ENCODE results near the gene PRKAR1B.

Gene PRKAR1B

GRCh38 chr7:510782-511281, 216.2 kb downstream of the PRKAR1B start:
- DNase-seq (ENCODE audit: low read depth in 2 of 2), result no peak

- DNase-seq (ENCODE audit: low read depth in 2 of 2), result no peak
Observed at GRCh38 chr7:510131-510481, 217.0 kb downstream of the PRKAR1B start.

DNA sequence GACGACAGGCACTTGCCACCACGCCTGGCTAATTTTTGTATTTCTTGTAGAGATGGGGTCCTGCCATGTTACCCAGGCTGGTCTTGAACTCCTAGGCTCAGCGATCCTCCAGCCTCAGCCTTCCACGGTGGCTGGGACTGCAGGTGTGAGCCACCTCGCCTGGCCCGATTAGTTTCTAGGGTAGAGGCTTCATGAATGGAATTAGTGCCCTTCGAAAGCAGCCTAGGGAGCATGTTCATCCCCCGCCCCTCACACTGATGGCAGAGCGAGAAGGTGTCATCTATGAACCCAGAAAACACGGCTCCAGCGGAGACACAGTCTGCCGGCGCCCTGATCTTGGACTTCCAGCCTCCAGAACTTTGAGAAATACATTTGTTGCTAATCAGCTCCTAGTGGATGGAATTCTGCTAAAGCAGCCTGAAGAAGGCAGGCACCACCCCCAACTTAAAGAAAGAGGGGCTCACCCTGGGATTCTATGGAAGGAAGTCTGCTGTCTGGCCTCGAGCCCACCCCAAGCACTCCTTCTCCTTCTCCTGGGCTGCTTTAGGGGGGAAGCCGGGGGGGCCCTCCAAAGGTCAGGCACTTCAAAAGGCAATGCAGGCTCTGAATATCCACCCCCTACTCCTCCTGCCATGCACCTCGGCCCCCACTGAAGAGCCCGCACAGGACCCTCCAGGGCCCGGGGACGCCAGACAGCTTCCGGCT, 217.5 kb downstream of the PRKAR1B start:
- no peak for DNase-seq (ENCODE audit: low read depth in 2 of 2)

DNA sequence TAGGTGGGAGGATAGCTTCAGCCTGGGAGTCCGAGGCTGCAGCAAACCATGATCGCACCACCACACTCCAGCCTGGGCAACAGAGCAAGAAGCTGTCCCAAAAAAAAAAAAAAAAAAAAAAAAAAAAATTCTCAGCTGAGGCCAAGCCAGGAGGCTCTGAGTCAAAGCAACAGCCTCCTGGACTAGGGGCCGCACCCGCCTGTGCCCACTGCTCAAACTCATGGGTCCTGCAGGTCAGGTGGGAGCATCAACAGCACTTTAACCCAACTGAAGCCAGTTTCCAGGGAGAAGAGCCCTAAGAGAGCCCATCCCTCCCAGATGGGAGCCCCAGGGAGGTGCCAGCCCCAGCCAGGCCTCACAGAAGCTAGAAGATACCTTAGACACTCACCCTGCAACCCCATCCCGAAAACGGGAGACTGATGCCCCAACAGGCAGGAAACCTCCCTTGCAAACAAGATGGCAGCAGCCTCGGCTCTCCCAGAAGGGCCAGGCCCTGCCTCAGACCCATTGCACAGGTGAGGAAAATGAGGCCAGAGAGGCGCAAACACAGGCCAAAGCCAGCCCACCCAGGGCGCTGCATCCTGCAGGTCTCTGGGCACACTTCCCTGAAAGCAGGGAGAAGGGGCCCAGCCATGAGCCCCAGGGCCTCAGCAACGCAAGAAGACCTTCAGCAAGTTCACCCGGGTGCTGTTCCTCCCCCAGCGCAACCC, 218.5 kb downstream of the PRKAR1B start:
- DNase-seq (ENCODE audit: low read depth in 2 of 2), result no peak

DNA sequence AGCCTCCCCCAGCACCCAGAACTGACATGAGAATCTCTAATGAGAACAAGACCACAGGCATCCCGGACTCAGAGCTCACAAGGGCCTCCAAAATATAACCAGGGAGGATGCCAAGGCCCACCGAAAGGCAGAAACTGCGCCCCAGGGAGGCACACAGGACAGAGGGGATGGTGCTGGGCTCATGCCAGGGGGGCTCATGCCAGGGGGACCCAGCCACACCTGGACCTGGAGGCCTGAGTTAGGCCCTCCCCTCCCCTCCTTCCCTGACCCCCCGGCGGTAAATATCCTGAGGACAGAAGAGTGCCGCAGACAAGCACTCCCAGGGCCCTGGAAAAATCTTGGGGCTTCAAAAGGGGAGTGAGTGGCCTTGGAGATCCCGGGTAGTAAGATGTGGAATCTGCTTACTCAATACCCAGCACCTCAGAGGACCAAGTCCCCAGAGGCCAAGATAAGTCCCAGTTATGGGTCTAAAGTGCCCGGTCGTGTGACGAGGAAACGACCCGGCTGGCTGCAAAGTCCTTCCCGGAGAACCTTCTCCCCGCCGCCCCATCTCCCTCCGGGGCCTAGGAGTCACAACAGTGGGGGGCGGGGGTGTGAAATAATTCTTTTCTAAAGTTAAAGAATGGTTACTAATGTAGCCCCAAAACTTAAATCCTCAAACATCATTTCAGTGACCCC, 219.3 kb downstream of the PRKAR1B start:
- DNase-seq (ENCODE audit: low read depth in 2 of 2), result no peak

- no peak for DNase-seq (ENCODE audit: low read depth in 2 of 2)
Observed at GRCh38 chr7:506921-507622, 220.0 kb downstream of the PRKAR1B start.

- no peak for DNase-seq (ENCODE audit: low read depth in 2 of 2)
Observed at GRCh38 chr7:506391-506831, 220.7 kb downstream of the PRKAR1B start.

- no peak for DNase-seq (ENCODE audit: low read depth in 2 of 2)
Observed at GRCh38 chr7:505171-505570, 221.9 kb downstream of the PRKAR1B start.

DNA sequence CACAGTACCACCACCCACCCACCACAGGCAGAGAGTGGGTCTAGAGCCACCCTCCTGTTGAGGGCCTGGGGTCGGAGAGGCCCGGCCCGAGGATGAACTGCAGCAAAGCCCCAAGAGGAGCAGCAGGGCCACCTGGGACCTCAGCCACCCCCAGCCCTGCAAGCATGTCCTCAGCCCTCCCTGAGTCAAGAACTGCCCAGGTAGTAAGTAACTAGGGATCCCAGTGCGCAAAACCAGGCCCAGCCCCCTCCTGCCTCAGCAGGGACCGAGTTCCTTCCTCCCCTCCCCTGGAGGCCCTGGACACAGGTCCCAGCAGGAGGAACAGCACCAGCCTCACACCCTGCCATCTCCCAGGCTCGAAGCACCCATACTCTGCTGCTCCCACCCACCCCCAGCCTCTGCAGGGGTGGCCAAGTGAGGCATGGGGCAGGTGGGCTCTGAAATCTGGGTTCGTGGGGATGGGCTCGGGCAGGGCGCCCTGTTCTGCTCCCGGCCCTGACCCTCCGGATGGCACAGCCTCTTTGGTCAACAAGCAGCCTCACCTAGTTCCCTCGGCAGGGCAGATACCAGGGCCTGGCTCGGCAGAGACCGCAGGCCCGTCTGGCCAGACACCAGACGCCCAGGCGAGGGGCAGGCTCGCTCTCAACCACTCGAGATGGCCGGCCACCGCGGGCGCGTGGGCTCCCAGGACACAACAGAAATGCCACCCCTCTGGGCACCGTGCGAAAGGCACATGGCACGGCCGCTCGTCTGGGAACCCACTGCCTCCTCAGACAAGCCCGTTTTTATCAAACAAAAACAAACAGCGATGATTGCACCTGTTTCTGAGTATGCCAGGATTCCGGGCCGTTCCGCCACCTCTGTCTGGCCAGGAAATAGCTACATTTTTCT, 222.6 kb downstream of the PRKAR1B start:
- no peak for DNase-seq (ENCODE audit: low read depth in 2 of 2)

DNA sequence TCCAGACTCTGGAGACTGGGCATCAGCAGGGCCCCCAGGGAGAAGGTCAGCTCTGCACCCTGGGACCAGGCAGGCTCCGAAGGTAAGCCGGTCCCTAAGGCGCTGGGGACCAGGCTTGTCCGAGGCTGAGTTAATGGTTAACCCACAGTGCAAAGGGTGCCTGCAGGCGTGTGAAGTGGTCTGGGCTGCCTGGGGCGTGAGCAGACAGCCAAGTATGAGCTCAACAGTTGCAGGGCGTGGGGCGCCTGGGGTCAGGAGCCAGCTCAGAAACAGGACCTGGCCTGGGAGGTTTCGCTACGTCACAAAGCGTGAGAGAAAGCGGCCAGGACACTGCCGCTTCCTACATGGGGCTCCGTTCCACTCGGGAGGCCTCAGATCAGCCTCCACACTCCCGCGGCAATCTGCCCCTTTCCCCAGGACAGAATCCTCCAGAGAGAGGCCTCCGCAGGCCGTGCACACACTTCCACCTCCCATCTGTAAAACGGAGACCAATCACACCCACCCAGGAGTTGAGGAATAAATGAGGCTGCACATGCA, 223.4 kb downstream of the PRKAR1B start:
- no peak for DNase-seq (ENCODE audit: low read depth in 2 of 2)

DNA sequence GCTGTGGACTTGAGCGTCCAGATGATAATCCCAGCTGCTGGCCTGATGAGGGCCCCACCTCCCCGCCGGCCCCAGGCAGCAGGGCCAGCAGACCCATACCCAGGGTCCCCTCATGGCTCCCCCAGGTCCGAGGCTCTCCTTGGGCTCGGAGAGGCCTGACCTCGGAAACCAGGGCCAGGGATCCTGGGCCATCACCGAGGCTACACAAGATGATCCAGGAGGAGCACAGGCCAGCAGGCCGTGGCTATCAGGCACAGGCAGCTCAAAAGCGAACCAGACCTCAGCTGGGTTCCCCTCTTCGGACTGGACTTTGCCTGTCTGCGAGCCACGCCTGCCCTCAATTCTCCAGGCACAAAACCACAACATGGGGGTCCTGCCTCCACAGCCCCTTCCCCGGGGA, 224.8 kb downstream of the PRKAR1B start:
- DNase-seq (ENCODE audit: low read depth in 2 of 2), result no peak

DNA sequence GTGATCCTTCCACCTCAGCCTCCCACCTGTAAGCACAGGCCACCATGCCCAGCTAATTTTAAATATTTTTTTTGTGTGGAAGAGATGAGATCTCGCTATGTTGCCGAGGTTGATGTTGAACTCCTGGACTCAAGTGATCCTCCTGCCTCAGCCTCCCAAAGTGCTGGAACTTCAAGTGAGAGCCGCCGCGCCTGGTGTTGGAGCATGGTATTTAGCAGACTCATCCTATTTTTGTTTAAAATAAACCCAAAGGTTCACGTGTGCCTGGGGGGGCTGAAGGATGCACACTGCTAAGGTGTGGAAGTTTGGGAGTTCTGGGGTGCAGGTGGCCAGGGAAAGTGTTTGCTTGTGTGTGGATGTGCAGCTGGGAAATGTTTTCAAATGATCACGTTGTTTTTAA, 225.6 kb downstream of the PRKAR1B start:
- no peak for DNase-seq (ENCODE audit: low read depth in 2 of 2)

DNA sequence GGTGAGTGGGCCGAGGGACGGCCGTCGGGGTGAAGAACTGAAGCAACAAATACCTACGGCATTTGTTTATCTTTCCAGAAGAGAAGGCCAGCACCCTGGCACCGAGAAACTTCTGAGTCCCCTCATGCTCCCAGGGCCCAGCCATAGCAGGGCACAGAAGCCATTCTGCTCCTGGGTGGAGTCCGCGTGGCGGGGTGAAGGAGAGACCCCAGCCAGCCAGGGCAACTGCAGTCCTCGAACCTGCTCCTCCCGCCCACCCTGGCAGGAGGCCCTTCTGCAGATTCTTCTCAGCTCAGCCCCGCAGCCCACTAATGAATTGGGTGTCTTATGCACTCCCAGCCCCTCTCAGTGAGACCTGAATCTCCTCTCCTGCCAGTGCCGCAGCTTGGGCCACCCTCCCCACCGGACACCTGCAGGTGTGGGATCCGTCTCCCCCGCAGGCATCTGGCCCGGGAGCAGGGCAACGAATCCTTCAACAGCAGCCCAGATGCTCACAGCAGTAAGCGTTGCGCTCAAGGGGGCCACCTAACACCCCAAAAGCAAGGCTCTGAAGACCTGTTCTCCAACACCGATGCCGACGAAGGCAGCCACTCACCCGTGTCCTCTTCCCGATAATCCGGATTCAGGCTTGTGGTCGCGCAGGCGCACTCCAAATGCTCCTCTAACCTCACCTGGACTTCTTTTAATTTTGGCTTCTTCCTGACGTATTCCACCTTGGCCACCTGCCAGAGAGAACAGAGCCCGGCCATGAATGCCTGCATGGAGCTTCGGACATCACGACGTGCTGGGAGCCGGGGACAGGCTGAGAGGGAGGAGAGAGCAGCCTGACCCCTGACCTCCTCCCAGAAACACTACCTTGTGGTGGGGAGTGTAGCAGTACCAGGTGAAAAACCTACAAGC, 226.3 kb downstream of the PRKAR1B start:
- no peak for DNase-seq (ENCODE audit: low read depth in 2 of 2)

DNA sequence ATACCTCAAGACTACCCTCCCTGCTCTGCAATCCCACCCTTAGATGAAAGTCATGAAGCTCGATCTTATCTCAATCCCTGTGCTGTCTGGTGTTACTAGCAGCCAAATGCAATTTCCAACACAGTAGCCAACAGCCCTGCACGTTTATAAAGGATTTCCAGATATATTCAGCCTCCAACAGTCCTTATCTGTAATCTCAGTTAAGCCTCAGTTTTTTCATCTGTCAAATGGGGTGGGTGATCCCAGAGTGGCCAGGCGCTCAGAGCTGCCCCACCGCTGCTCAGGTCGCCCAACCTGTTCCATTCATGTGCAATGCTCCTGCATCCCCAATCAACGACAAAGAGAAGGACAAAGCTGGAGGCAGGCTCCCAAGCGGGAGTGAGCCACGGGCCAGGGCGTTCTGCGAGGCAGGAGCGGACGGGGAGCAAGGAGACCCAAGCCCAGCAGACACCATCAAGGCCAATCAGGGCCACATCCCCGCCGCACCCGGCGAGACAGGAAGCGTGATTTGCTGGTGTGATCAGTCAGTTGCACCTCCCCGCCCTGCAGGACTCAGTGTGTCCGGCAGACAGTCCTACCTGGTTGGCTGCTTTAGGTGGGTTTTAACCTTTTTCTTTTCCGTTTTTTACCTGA, 227.1 kb downstream of the PRKAR1B start:
- no peak for DNase-seq (ENCODE audit: low read depth in 2 of 2)

Measured in fibroblast of skin of left biceps (primary cell).